GM21447 (cell line): ENCODE data around the gene PARVB.

Experiments used
- ATAC-seq: cut with Tn5 transposase; IDR thresholded peaks from one replicate; pipeline ENCODE4 v1.9.1; 2021; ENCODE audit not compliant: unreplicated experiment

PARVB gene

DNA sequence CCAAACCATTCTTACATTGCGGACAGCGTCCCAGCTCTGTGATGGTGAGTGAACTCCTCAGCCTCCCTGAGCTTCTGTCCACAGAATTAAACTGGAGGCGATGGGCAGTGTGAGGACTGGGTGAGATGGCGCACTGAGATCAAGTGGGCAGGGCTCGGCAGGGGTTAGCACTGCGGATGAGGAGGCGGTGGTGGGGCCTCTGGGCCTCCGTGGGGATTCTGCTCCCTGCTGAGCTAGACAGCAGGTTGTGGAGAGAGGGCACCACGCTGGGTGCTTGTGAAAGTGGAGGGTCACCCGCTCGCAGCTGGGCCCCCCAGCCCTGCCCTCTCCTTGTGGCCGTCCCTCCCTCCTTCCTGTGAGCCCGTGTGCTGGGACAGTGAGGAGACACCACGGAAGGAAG lies 131.0 kb downstream of the PARVB start:
- no peak for ATAC-seq

- ATAC-seq = no peak
These were observed 134.0 kb downstream of the PARVB start for GRCh38 chr22:44157916-44158618.

DNA sequence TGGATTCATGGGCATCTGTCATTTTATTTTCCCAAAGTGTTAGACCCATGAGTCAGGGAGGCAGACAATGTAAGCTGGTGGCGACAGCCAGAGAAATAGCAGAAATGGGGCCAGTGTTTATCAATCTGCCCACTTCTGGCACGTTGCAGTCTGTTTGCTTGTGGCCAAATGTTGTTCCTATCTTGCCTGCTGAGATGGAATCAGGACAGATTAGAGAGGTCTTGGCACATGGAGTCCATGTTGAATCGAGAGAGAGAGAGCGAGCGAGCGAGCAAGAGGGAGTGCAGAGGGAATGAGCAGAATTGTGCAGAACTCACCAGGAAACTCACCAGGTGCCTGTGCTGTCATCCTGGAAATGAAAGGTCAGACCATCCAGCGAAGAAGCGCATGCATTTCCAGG lies 134.7 kb downstream of the PARVB start:
- no peak for ATAC-seq

GRCh38 chr22:44159221-44159620 lies 135.1 kb downstream of the PARVB start:
- ATAC-seq = no peak

DNA sequence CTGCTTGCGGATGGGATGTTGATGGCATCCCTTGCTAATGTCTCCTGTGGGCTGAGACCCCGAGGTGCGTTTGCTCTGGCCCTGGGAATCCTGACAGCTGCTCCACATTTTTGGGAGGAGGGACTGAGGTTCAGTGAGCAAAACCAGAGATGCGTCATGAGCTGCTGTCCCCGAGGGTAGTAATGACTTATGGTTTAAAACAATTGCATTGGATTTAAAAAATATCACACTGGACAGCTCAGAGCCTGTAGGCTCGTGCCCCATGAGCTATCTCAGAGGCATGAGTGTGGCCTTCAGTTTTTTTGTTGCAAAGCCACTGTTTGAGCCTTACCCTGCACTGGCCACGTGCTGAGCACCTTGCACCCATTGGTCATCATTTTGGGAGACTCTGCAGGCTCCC lies 135.7 kb downstream of the PARVB start:
- no peak for ATAC-seq

DNA sequence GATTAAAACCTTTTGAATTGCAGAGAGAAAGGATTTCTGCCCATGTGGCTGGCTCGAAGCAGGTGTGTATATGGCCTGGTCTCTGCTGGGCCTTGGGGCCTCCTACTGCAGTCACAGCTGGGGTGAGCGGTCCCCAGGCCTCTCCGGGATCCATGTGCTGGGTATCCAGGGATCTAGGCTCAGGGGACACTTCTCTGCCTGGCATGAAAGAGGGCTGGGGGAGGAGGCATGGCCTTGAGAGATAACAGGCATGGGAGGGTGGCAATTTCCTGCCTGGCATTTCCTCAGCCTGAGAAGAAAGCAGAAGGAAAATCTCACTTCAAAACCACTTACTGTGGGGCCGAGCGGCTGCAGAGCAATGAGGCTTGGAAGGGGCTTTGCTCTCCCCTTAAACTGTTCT lies 136.3 kb downstream of the PARVB start:
- ATAC-seq = no peak

- no peak for ATAC-seq
These were observed 137.6 kb downstream of the PARVB start for GRCh38 chr22:44161673-44162072.

GRCh38 chr22:44162960-44163359 lies 138.9 kb downstream of the PARVB start:
- no peak for ATAC-seq

DNA sequence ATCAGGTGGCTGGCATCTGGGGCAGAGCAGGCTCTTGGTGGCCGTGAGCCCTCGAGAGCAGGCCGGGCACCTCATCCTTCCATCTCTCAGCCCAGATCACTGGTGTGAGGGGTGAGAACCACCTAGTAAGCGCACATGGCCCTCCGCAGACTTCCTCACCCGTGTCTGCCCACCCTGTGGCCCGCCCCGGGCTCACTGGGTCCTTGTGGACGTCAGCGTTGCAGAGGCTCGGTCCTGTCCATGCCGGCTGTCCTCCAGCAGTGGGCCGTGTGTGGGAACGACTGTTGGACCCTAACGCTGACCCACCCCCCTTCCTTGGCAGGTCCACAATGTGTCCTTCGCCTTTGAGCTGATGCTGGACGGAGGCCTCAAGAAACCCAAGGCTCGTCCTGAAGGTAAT lies 139.4 kb downstream of the PARVB start:
- ATAC-seq = no peak

DNA sequence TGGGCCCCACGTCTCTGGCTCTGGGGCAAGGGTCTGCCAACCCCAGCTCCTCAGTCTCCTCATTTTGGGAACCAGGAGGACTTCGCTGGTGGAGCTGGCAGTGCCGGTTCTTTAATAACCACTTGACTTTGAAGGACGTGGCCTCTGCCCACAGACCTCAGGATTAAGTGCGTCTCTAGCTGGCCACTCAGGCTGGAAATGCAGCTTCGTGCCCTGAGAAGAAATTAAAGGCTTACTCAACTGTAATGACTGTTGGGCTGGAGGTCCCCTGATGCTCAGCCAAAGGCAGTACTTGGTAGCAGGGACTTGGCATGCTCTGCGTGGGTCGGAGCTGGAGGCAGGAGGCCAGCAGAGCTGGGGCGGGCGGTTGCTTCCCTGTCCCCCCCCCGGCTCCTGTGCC lies 139.9 kb downstream of the PARVB start:
- no peak for ATAC-seq

GRCh38 chr22:44165286-44165874 lies 141.3 kb downstream of the PARVB start:
- ATAC-seq = no peak

- no peak for ATAC-seq
These were observed 142.6 kb downstream of the PARVB start for GRCh38 chr22:44166498-44167276.

DNA sequence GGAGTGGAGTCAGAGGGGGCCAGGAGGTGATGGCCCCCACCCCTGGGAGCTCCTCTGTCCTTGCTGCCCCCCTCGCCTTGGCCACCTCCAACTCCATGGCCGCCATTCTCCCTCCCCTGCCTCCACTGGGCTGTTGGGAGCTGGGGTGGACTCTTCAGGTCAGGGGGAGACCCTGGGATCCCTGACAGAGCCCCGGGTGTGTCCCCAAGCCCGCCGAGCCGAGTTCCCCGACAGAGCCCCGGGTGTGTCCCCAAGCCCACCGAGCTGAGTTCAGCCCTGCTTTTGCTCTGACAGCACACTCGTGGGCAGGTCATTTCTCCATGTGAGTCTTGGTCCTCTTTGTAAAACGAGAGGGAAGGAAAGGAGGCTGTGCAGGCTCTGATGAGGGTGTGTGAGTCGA lies 143.4 kb downstream of the PARVB start:
- ATAC-seq = no peak

DNA sequence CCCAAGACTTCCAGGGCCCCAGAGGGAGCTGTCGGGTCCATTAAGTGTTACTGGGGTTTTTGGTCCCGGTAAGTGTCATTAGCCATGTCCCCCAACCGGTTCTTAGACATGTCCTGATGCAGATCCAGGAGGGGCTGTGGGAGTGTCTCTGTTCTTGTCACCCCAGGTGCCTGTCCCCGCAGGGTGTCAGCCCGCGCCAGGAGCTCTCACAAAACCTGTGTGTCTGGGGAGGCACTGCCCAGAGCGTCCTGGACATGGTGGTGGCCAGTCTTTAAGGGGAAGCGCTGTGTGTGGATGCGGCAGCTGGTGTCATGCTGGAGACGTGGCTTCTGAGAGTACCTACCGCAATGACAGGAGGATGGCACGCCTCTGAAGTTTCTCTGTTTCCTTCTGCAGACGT lies 144.1 kb downstream of the PARVB start:
- no peak for ATAC-seq

GRCh38 chr22:44170470-44170869 lies 146.4 kb downstream of the PARVB start:
- ATAC-seq = no peak

GRCh38 chr22:44171561-44171960 lies 147.5 kb downstream of the PARVB start:
- ATAC-seq = no peak

DNA sequence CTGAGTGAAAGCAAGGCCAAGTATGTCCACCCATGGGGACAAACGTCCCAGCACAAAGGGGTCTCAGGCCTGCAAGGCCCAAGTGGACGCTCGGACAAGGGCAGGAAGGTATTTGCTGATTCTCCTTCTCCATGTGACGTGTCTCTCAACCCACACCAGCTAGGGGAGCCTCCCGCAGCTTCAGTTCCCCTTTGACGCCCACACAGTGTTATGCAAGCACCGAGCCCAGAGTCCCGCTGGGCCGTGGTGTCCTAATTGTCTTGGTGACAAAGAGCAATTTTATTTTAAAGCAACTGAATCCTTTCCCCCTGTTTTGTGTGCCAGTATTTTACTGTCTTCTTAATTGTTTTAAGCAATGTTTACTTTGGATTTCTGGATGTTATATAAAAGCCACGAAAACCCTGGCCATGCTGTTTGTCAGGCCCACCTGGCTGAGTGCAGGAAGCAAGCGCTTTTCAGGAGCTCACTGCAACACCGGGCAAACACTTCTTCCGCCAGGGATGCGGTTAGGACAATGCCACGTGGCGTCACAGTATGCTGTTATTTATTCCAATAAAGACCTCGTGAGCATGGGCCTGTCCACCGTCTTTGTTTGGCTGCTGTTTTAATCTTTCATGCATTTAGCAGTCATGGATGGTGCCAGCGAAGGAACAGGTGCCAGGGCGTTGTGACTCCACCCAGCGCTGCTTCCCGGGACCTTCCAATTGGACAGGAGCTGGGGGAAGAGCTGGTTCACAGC lies 148.4 kb downstream of the PARVB start:
- peak; percentile 84 for ATAC-seq

DNA sequence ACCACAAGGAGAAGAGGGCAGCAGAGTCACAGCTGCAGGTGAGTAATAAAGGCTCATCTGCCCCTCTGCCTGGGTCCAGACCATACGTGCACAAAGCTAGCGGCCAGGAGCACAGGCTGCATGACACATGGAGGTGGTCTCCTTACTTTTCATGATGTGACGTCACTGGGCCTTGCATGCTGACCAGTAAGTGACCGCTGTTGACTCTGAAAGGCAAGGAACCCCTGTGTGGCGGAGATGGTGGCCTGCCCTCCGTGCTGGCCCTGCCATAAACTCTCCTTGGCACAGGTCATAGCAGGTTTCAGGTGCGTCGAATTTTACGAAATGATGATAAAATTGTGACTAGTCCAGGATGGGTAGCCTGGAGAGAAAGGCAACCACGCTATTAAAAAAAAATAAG lies 149.1 kb downstream of the PARVB start:
- ATAC-seq = no peak

GRCh38 chr22:44175676-44176075 lies 151.6 kb downstream of the PARVB start:
- no peak for ATAC-seq

- no peak for ATAC-seq
These were observed 155.3 kb downstream of the PARVB start for GRCh38 chr22:44179196-44179988.
